WTC11 (cell line): ENCODE results near the gene IL4R. TPM values are rescaled to one million over a fixed set of nuclear protein-coding genes. Genes with fewer than 3 reads are reported as not detected.

ENCODE experiments used
- ATAC-seq: fragments of 200-7000 bp; cut with Tn5 transposase; 2 replicates; pipeline ENCODE4 v1.10.0; 2021; ENCODE audit warnings: mild to moderate bottlenecking, moderate library complexity
- CTCF ChIA-PET: fragments of 300-600 bp; sonication (Branson Sonifier 250); formaldehyde crosslinking; loops from one replicate; lab custom pipeline; 2021; ENCODE audit warnings: antibody characterized with exemption; lab: Charles Lee
- POLR2A ChIA-PET: fragments of 350-600 bp; sonication (Branson Sonifier 250); formaldehyde crosslinking; loops from one replicate; lab custom pipeline; 2021; ENCODE audit warnings: antibody characterized with exemption; lab: Charles Lee
- DNase-seq: peaks from one replicate; pipeline ENCODE4 v3.0.0; 2021; ENCODE audit warnings: low spot score
- H3K27ac Mint-ChIP-seq: 2 replicates; pipeline ENCODE4 v1.8.0; 2021; ENCODE audit warnings: mixed read lengths
- H3K27me3 Mint-ChIP-seq: 2 replicates; pipeline ENCODE4 v1.8.0; 2021; ENCODE audit warnings: low read depth, mild to moderate bottlenecking, moderate library complexity, mixed read lengths
- H3K36me3 Mint-ChIP-seq: 2 replicates; pipeline ENCODE4 v1.8.0; 2021; ENCODE audit warnings: mixed read lengths
- H3K4me1 Mint-ChIP-seq: 2 replicates; pipeline ENCODE4 v1.8.0; 2022; ENCODE audit warnings: mixed read lengths
- H3K4me3 Mint-ChIP-seq: 2 replicates; pipeline ENCODE4 v1.8.0; 2021; ENCODE audit warnings: mild to moderate bottlenecking, moderate library complexity, mixed read lengths
- H3K9me3 Mint-ChIP-seq: 2 replicates; pipeline ENCODE4 v1.8.0; 2021; ENCODE audit warnings: mixed read lengths
- AFF4 ChIP-seq: sonication (generic); formaldehyde crosslinking; IDR thresholded peaks from 2 replicates; pipeline ENCODE4 v1.8.1; 2023; ENCODE audit warnings: mild to moderate bottlenecking, missing genetic modification reagents, borderline replicate concordance
- ATF6 ChIP-seq: sonication (generic); formaldehyde crosslinking; IDR thresholded peaks from 2 replicates; pipeline ENCODE4 v1.8.1; 2023; ENCODE audit warnings: mild to moderate bottlenecking, missing genetic modification reagents
- FOXP1 ChIP-seq: sonication (generic); formaldehyde crosslinking; IDR thresholded peaks from 2 replicates; pipeline ENCODE4 v1.8.0; 2022; ENCODE audit warnings: missing genetic modification reagents, mild to moderate bottlenecking, moderate library complexity, borderline replicate concordance
- HMGA2 ChIP-seq: fragments of 250-450 bp; sonication (Bioruptor Pico); IDR thresholded peaks from 2 replicates; pipeline ENCODE4 v1.4.0; 2021; ENCODE audit warnings: mild to moderate bottlenecking, moderate library complexity
- IRF1 ChIP-seq: sonication (generic); formaldehyde crosslinking; IDR thresholded peaks from 2 replicates; pipeline ENCODE4 v1.8.0; 2023; ENCODE audit warnings: missing genetic modification reagents
- MLX ChIP-seq: sonication (generic); formaldehyde crosslinking; IDR thresholded peaks from 2 replicates; pipeline ENCODE4 v1.8.1; 2023; ENCODE audit warnings: mild to moderate bottlenecking, missing genetic modification reagents, moderate library complexity
- NFYB ChIP-seq: sonication (generic); formaldehyde crosslinking; conservative IDR thresholded peaks from 2 replicates; pipeline ENCODE4 v1.8.0; 2022; ENCODE audit warnings: low read depth, missing genetic modification reagents
- NR3C1 ChIP-seq: sonication (generic); formaldehyde crosslinking; conservative IDR thresholded peaks from 2 replicates; pipeline ENCODE4 v1.8.1; 2023; ENCODE audit warnings: low read depth, mild to moderate bottlenecking, missing genetic modification reagents
- RORB ChIP-seq: fragments of 250-450 bp; sonication (Bioruptor Pico); IDR thresholded peaks from 2 replicates; pipeline ENCODE4 v1.9.0; 2021; ENCODE audit warnings: mild to moderate bottlenecking
- USF2 ChIP-seq: sonication (generic); formaldehyde crosslinking; IDR thresholded peaks from 2 replicates; pipeline ENCODE4 v1.8.1; 2023; ENCODE audit warnings: mild to moderate bottlenecking, missing genetic modification reagents, moderate library complexity
- ZMAT4 ChIP-seq: fragments of 250-450 bp; sonication (Bioruptor Pico); IDR thresholded peaks from 2 replicates; pipeline ENCODE4 v1.9.0; 2021; ENCODE audit warnings: mild to moderate bottlenecking
- ZNF263 ChIP-seq: sonication (generic); formaldehyde crosslinking; IDR thresholded peaks from 2 replicates; pipeline ENCODE4 v1.8.1; 2022; ENCODE audit warnings: low read depth, mild to moderate bottlenecking, moderate library complexity, missing genetic modification reagents
- ZNF532 ChIP-seq: fragments of 250-450 bp; sonication (Bioruptor Pico); IDR thresholded peaks from 2 replicates; pipeline ENCODE4 v1.9.0; 2021; ENCODE audit warnings: mild to moderate bottlenecking, borderline replicate concordance
- ZSCAN18 ChIP-seq: fragments of 250-450 bp; sonication (Bioruptor Pico); IDR thresholded peaks from 2 replicates; pipeline ENCODE4 v2.1.2; 2022; ENCODE audit warnings: mild to moderate bottlenecking, moderate library complexity
- total RNA-seq: library from RNA; stranded (reverse); gene quantifications from 3 replicates; pipeline ENCODE4 v1.2.3, GENCODE V29; 2021

The IL4R gene
- total RNA-seq, 1 experiment from 2014 or later = 28.7 TPM

GRCh38 chr16:27334838-27335237 lies 21.1 kb downstream of the IL4R start (continued):
- TF ChIP-seq AFF4 (CRISPR knock-in tag) (no peak), NR3C1 (CRISPR knock-in tag) (no peak)

GRCh38 chr16:27335349-27336053 lies 21.7 kb downstream of the IL4R start:
- no peak overlapping the region for H3K4me3 Mint-ChIP-seq
- 0 out of 2 replicates have a peak, but pooled peaks cover 8% of the 10 kb centered on the region for H3K9me3 Mint-ChIP-seq
- no peak for ATAC-seq
- no peak for DNase-seq
- no peak overlapping the region for H3K27ac Mint-ChIP-seq
- CTCF ChIA-PET = interaction anchor here (1.0 to 1.5 kb wide), 2 partner anchors 100 to 156 kb away, joined by 3 to 6 read pairs; no protein-coding TSS in a partner anchor
- H3K4me1 Mint-ChIP-seq = peaks cover 23% of the 10 kb centered on the region
- H3K27me3 Mint-ChIP-seq = no peaks in the 10 kb centered on the region
- no peak for TF ChIP-seq HMGA2 (CRISPR knock-in tag)
- no peak for TF ChIP-seq USF2 (CRISPR knock-in tag)
- POLR2A ChIA-PET = no interaction called here
- H3K36me3 Mint-ChIP-seq = peaks cover 40% of the 10 kb centered on the region

- ATAC-seq = 0 out of 2 replicates have a peak, but pooled peaks have one; percentile 26
- H3K27me3 Mint-ChIP-seq = no peaks in the 10 kb centered on the region
- TF ChIP-seq IRF1 (CRISPR knock-in tag) = no peak
- no peak for TF ChIP-seq NFYB (CRISPR knock-in tag)
- no peak for TF ChIP-seq FOXP1
- TF ChIP-seq HMGA2 (CRISPR knock-in tag) = no peak
- no peak for TF ChIP-seq USF2 (CRISPR knock-in tag)
- TF ChIP-seq ZNF532 (CRISPR knock-in tag) = no peak
- TF ChIP-seq MLX = no peak
- TF ChIP-seq ATF6 = no peak
- no peak for TF ChIP-seq ZNF263 (CRISPR knock-in tag)
- no peak for TF ChIP-seq ZSCAN18 (CRISPR knock-in tag)
- no peak for TF ChIP-seq ZMAT4 (CRISPR knock-in tag)
- no peak for TF ChIP-seq RORB (CRISPR knock-in tag)
These were observed 23.2 kb downstream of the IL4R start for GRCh38 chr16:27337024-27337423.

More at GRCh38 chr16:27337024-27337423, 23.2 kb downstream of the IL4R start:
- H3K4me1 Mint-ChIP-seq = peaks cover 16% of the 10 kb centered on the region
- peaks cover 54% of the 10 kb centered on the region for H3K36me3 Mint-ChIP-seq
- ChIA-PET CTCF (interaction anchor here (0.9 to 1.0 kb wide), 2 partner anchors 12 to 18 kb away, joined by 3 to 4 read pairs; no protein-coding TSS in a partner anchor), POLR2A (interaction anchor here (0.7 to 0.8 kb wide), 2 partner anchors 55 to 102 kb away, joined by 3 read pairs; no protein-coding TSS in a partner anchor)
- H3K4me3 Mint-ChIP-seq = no peak overlapping the region
- 0 out of 2 replicates have a peak, but pooled peaks cover 8% of the 10 kb centered on the region for H3K9me3 Mint-ChIP-seq
- DNase-seq = no peak
- no peak overlapping the region; the same call in 1 of the 2 replicates for H3K27ac Mint-ChIP-seq
